Measurements from ENCODE around the gene OSBPL1A. TPM values are rescaled to one million over a fixed set of nuclear protein-coding genes. Genes with fewer than 3 reads are reported as not detected.

OSBPL1A gene
- total RNA-seq, 1 donor from 2014 or later, result 10.8 TPM

DNA sequence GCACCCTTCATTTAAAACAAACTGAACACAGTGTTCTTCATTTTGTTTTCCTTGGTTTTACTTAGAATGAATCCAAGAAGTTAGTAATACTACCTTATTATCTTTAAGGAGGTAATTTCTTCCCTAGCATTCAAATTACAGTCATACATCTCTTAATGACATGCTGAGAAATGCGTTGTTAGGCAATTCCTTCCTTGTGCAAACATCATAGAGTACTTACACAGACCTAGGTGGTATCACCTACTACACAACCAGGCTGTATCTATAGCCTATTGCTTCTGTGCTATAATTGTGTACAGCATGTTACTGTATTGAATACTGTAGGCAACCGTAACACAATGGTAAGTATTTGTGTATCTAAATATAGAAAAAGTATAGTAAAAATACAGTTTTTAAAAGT, 267.1 kb downstream of the OSBPL1A start:
- no peak for DNase-seq (ENCODE audit: low read depth in 2 of 2)

DNA sequence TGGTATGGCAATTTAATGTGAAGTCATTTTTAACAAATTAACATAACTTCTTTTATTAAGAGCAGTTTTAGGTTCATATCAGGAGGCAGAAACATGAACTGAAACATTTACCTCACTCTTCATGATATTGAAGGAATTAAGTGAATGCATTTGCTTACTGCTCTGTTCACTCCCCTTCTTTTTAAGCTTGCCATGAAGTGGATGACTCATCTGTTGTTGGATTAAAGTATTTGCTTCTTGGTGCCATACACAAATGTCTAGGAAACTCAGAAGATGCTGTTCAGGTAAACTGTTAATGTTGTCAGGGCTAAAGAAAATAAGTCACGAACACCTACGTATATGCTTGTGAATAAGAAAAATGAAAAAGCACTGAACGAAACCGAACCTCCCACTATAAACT, 268.9 kb downstream of the OSBPL1A start:
- DNase-seq (ENCODE audit: low read depth in 2 of 2), result no peak

DNA sequence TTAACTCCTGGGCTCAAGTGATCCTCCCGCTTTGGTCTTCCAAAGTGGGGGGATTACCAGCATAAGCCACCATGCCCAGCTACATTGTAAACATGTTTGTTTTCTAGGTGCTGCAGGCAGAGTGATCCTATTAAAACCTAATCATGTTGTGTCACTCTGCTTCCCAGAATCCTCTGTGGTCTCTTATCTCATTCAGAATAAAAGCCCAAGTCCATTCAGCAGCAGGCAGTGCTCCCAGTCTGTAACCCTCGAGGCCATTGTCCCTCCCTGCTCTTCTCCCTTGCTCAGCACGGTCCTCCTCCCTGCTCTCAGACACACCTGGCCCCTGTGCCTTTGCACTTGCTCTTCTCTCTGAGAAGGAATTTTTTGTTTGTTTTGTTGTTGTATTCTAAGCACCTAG, 269.9 kb downstream of the OSBPL1A start:
- DNase-seq (ENCODE audit: low read depth in 2 of 2), result no peak

DNA sequence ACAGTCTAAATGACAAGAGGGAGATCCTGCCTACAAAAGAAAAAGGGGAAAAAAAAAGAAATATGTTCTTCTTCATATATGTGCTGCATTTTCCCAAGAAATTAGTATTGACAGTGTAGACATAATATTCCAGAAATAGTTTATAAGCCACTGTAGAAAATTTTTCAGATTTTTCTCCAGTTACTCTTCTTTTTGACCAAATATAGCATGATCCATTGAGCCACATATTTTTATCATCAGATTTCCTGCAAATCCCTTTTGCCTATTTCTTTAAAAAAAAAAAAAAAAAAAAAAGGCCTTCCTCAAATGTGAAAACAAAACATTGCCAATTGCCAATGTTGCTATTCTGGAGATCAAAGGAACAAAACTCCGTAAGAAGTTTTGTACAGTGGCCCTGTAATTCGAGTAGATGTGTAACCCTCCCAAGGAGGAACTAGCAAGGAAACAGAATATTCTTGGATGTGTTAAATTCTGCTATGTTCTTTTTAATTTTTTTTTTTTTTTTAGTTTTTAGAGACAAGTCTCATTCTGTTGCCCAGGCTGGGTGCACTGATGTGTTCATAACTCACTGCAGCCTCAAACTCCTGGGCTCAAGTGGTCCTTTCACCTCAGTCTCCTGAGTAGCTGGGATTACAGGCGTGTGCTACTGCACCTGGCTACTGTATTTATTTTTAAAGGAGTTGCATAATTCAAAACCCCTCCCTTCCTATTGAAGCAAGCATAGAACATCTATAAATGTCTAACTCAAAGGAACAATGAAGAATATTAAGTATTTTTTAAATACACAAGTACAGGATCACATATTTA, 271.3 kb downstream of the OSBPL1A start:
- DNase-seq (ENCODE audit: low read depth in 2 of 2), result no peak

DNA sequence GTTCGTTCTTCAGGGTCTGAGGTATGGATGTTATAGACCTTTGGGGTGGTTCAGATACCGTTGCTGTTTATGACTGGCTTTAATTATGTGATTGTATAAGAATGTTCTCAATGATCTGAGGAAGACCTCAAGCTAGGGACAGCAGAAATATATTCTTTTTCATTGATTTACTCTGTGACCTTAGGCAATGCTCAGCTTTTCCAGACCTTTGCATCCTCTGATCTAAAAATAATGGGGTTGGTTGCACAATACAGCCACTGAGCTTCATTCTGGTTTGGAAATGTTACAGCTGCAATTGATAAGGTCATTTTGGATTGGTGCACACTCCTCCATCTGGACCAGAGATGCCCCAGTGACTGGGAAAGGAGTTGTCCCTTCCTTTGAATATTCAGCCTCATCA, 276.0 kb downstream of the OSBPL1A start:
- no peak for DNase-seq (ENCODE audit: low read depth in 2 of 2)

DNA sequence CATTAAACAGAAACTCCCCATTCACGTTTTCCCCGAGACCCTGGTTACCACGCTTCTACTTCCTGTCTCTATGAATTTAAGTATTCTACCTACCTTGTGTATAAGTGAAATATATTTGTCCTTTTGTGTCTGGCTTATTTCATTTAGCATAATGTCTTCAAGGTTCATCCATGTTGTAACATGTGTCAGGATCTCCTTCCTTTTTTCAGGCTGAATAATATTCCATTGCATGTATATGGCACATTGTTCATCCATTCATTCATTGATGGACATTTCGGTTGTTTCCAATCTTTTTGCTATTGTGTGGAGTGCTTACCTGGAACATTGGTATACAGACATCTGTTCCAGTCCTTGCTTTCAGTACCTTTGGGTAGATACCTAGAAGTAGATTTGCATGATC, 276.9 kb downstream of the OSBPL1A start:
- no peak for DNase-seq (ENCODE audit: low read depth in 2 of 2)

DNA sequence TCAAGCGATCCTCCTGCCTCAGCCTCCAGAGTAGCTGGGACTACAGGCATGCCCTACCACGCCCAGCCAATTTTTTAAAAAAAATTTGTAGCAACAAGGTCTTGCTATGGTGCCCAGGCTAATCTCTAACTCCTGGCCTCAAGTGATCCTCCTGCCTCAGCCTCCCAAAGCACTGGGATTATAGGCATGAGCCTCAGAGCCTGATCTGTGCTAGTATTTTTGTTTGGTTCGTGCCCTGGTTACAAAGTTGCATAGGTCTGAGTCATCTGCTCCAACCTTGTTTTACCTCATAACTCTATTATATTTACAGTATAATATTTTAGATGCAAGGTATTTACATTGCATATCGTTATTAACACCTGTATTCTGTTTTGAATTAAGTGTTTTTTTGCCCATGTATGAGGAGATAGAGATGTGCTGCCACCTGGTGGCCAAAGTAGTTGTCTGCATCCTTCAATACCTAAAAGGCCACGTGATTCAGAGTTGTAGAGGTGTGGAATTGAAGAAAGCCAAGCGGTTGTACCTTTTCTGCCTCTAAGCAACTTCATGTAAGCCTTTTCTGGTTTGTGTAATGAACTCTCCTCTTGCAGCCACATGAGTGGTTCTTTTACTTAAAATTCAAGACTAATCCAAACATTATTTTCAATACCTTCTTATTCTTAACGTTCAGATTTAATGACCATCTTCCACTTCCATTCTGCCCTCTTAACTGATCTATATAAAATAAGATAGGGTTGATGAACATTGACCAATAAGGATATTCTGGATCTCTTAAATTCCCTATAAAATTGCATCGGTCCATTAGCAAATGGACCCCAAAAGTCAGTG, 278.7 kb downstream of the OSBPL1A start:
- DNase-seq (ENCODE audit: low read depth in 2 of 2), result peak; percentile 60 to 78

DNA sequence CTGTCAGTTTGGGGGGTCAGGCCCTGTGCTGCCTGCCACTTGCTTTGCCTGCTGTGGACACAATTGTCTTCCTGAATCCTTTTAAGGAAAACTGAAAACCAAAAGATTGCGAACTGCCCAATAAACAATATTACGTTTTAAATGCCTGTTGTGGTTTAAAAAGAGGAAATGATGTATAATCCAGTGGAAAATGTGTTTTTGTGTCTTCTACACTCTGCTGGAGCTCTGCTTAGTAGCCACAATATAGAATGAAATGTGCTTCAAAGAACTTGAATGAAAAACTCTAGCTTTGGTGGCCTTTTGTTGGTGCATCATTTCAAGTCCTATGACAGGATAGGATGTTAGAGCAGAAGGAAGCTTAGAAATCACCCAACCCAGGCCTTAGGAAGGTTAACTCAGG, 282.0 kb downstream of the OSBPL1A start:
- no peak for DNase-seq (ENCODE audit: low read depth in 2 of 2)

DNA sequence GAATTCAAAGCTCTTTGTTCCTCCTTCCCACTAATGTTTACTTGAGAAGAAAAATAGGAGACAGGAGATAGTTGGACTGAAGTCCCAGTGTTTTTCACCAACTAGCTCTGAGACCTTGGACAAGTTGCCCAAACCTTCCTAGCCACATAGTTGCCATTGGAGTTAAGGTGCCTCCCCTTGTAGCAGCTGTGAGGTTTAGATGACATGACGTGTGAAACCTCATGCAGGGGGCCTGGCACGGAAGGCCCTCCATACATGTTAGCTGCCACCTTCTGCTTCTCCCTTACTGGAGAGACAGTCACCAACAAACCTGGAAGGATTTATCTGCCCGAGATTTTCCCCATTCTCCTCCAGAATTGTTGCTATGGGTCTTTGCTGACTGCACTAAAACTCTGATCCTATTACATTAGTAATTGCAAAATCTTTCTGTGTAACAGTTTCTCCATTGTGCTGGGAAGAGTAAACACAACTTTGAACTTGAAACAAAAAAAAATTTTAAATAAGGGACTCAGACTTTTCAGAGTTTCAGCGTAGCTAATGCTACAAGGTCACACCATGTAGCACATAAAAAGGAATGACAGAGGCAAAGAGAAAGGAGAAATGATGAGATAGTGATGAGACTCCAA, 282.6 kb downstream of the OSBPL1A start:
- no peak for DNase-seq (ENCODE audit: low read depth in 2 of 2)

DNA sequence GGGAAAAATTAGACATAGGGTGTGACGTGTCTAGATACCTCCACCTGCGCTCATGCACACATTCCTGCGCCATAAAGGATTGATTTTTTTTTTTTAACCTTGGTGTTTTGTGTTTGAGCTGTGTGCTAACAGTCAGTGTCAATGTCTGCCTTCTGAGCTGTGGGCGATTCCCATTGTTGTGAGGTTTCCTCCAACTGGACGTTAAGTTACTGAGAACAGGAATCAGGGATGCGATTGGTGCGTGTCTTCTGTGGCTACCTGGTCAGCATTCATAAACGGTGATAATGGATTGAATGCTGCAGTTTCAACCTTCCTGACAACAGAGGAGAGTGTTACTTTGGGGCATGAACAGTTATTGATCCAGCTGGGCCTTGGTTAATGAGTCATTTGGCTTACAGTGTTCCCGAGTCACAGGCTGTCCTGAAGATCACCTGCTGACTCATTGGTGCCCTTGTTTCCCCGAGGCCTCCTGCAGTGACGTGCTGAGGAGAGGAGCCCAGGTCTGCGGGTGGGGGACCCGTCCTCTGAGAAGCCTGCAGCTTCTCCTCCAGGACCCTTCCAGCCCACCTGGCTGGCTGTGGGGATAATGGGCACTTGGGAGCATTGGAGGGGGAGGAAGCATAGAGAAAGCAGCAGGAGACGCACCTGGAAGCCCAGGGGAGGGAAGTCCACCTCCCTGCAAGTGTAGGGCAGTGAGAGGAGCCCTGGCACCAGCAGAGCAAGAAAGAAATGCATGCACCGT, 284.6 kb downstream of the OSBPL1A start:
- no peak for DNase-seq (ENCODE audit: low read depth in 2 of 2)

DNA sequence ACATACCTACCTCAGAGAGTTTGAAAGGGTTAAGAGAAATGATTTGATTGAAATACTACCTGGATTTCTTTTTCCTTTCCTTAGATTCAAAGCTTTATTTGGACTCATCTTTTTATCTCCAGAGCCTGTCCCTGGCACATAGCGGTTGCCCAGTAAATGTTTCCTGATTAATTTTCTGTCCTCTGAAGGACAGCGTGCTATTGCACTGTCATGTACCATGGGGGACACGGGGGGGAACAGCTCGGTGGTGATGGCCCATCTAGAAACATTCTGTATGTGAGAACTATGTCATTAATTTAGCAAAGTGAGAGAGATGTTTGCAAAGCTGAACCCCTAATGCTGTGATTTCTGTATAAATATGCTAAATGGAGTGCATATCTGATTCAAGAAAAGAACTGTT, 285.2 kb downstream of the OSBPL1A start:
- no peak for DNase-seq (ENCODE audit: low read depth in 2 of 2)

Other genes with a start within 250 kb of the OSBPL1A start
- gene IMPACT, start 28.8 kb upstream of the OSBPL1A start, total RNA-seq, result 16.3 and 16.9 TPM in 2 replicates
- not detected in 2 replicates for gene HRH4, start 62.8 kb upstream of the OSBPL1A start, total RNA-seq

All from dermis microvascular lymphatic vessel endothelial cell (primary cell).